Astrocyte (in vitro differentiated cells and primary cell): ENCODE results near the gene MBOAT2.

Source experiments
- EZH2 ChIP-seq: IDR thresholded peaks from 2 replicates; pipeline ENCODE4 v1.6.1; 2012; ENCODE audit warnings: mild to moderate bottlenecking, low read length, inconsistent platforms; ENCODE audit not compliant: insufficient read depth
- TF ChIP-seq, protein P1 (sequence below): IDR thresholded peaks from 2 replicates; pipeline ENCODE4 v1.5.1; 2011; ENCODE audit warnings: low read depth, mild to moderate bottlenecking, inconsistent platforms, low read length, moderate library complexity; ENCODE audit not compliant: insufficient read depth

DNA sequence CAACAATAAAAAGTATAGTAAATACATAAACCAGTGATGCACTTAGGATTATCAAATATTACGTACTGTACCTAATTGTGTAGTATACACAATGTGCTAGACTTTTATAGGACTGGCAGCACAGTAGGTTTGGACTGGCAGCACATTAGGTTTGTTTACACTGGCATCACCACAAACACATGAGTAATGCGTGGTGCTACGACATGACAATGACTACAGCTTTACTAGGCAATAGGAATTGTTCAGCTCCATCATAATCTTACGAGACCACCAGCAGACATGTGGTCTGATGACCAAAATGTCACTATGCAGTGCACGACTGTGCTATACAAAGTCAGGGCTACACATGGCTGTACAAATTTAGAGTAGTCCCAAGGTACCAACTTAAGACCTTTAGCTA lies 2.3 kb downstream of the MBOAT2 start:
- TF ChIP-seq, protein P1, sequence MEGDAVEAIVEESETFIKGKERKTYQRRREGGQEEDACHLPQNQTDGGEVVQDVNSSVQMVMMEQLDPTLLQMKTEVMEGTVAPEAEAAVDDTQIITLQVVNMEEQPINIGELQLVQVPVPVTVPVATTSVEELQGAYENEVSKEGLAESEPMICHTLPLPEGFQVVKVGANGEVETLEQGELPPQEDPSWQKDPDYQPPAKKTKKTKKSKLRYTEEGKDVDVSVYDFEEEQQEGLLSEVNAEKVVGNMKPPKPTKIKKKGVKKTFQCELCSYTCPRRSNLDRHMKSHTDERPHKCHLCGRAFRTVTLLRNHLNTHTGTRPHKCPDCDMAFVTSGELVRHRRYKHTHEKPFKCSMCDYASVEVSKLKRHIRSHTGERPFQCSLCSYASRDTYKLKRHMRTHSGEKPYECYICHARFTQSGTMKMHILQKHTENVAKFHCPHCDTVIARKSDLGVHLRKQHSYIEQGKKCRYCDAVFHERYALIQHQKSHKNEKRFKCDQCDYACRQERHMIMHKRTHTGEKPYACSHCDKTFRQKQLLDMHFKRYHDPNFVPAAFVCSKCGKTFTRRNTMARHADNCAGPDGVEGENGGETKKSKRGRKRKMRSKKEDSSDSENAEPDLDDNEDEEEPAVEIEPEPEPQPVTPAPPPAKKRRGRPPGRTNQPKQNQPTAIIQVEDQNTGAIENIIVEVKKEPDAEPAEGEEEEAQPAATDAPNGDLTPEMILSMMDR, result no peak
- no peak for TF ChIP-seq EZH2
